H9 (cell line): ENCODE data around the gene DGKD. TPM values are rescaled to one million over a fixed set of nuclear protein-coding genes. Genes with fewer than 3 reads are reported as not detected.

Experiments used
- DNase-seq: peaks from one replicate; pipeline ENCODE4 v3.0.0-alpha.2; 2017
- H2AFZ ChIP-seq: one replicate; pipeline ENCODE4 v1.6.1; 2013; ENCODE audit warnings: mild to moderate bottlenecking, low read length, control low read depth, moderate library complexity
- H2AK5ac ChIP-seq: 2 replicates; pipeline ENCODE4 v1.6.1; 2013; ENCODE audit warnings: low read length, control low read depth, mixed read lengths; ENCODE audit not compliant: insufficient read length
- H2BK120ac ChIP-seq: one replicate; pipeline ENCODE4 v1.6.1; 2013; ENCODE audit warnings: low read depth, mild to moderate bottlenecking, low read length, control low read depth, inconsistent platforms; ENCODE audit not compliant: poor library complexity, severe bottlenecking
- H2BK12ac ChIP-seq: 2 replicates; pipeline ENCODE4 v1.6.1; 2013; ENCODE audit warnings: low read length, control low read depth, mixed read lengths, low read depth; ENCODE audit not compliant: insufficient read length
- H2BK15ac ChIP-seq: 2 replicates; pipeline ENCODE4 v1.6.1; 2013; ENCODE audit warnings: low read depth, low read length, control low read depth
- H2BK20ac ChIP-seq: one replicate; pipeline ENCODE4 v1.6.1; 2013; ENCODE audit warnings: low read depth, mild to moderate bottlenecking, low read length, control low read depth, inconsistent platforms; ENCODE audit not compliant: poor library complexity, severe bottlenecking
- H2BK5ac ChIP-seq: 2 replicates; pipeline ENCODE4 v1.6.1; 2013; ENCODE audit warnings: low read length, control low read depth, mixed read lengths; ENCODE audit not compliant: insufficient read length
- H3K14ac ChIP-seq: 2 replicates; pipeline ENCODE4 v1.6.1; 2013; ENCODE audit warnings: low read length, control low read depth; ENCODE audit not compliant: insufficient read depth
- H3K18ac ChIP-seq: 2 replicates; pipeline ENCODE4 v1.6.1; 2013; ENCODE audit warnings: low read depth, mild to moderate bottlenecking, mixed read lengths, low read length, control low read depth; ENCODE audit not compliant: insufficient read length
- H3K23ac ChIP-seq: 2 replicates; pipeline ENCODE4 v1.6.1; 2013; ENCODE audit warnings: low read length, control low read depth, mixed read lengths, low read depth; ENCODE audit not compliant: insufficient read length
- H3K23me2 ChIP-seq: 2 replicates; pipeline ENCODE4 v1.6.1; 2013; ENCODE audit warnings: low read depth, mild to moderate bottlenecking, mixed read lengths, low read length, control low read depth; ENCODE audit not compliant: insufficient read length, poor library complexity, severe bottlenecking
- H3K27ac ChIP-seq: 2 replicates; pipeline ENCODE4 v1.5.1; 2013; ENCODE audit warnings: low read length, control low read depth, mixed read lengths, low read depth; ENCODE audit not compliant: insufficient read length
- H3K27me3 ChIP-seq: 2 replicates; pipeline ENCODE4 v1.6.1; 2013; ENCODE audit warnings: low read length, control low read depth, inconsistent platforms; ENCODE audit not compliant: insufficient read depth
- H3K4ac ChIP-seq: 2 replicates; pipeline ENCODE4 v1.6.1; 2013; ENCODE audit warnings: low read depth, mild to moderate bottlenecking, control low read depth, inconsistent platforms, low read length, moderate library complexity
- H3K4me1 ChIP-seq: 2 replicates; pipeline ENCODE4 v1.6.1; 2013; ENCODE audit warnings: low read length, control low read depth, inconsistent platforms; ENCODE audit not compliant: insufficient read depth
- H3K4me2 ChIP-seq: 2 replicates; pipeline ENCODE4 v1.6.1; 2013; ENCODE audit warnings: low read length, control low read depth, mixed read lengths; ENCODE audit not compliant: insufficient read length, insufficient read depth
- H3K56ac ChIP-seq: 2 replicates; pipeline ENCODE4 v1.6.1; 2013; ENCODE audit warnings: low read depth, mild to moderate bottlenecking, mixed read lengths, low read length, control low read depth; ENCODE audit not compliant: insufficient read length
- H3K79me1 ChIP-seq: 2 replicates; pipeline ENCODE4 v1.6.1; 2013; ENCODE audit warnings: low read depth, mild to moderate bottlenecking, moderate library complexity, low read length, control low read depth, inconsistent platforms; ENCODE audit not compliant: insufficient read depth, poor library complexity, severe bottlenecking
- H3K79me2 ChIP-seq: 2 replicates; pipeline ENCODE4 v1.6.1; 2013; ENCODE audit warnings: low read length, control low read depth, inconsistent platforms; ENCODE audit not compliant: insufficient read depth
- H3K9ac ChIP-seq: 2 replicates; pipeline ENCODE4 v1.6.1; 2013; ENCODE audit warnings: low read length, control low read depth, mixed read lengths; ENCODE audit not compliant: insufficient read length; ENCODE audit errors: extremely low read depth
- H3K9me3 ChIP-seq: one replicate; pipeline ENCODE4 v1.6.1; 2013; ENCODE audit warnings: low read depth, low read length, inconsistent platforms; ENCODE audit not compliant: control insufficient read depth
- H3T11ph ChIP-seq: one replicate; pipeline ENCODE4 v1.6.1; 2013; ENCODE audit warnings: mild to moderate bottlenecking, low read length, control low read depth, inconsistent platforms
- H4K20me1 ChIP-seq: one replicate; pipeline ENCODE4 v1.6.1; 2013; ENCODE audit not compliant: control insufficient read depth, insufficient read length, insufficient read depth
- H4K5ac ChIP-seq: 2 replicates; pipeline ENCODE4 v1.6.1; 2013; ENCODE audit warnings: low read depth, mild to moderate bottlenecking, mixed read lengths, low read length, control low read depth; ENCODE audit not compliant: insufficient read length
- H4K8ac ChIP-seq: replicated peaks from 2 replicates; pipeline ENCODE4 v1.6.1; 2013; ENCODE audit warnings: low read length, control low read depth, mixed read lengths, low read depth; ENCODE audit not compliant: insufficient read length
- H4K91ac ChIP-seq: 2 replicates; pipeline ENCODE4 v1.6.1; 2013; ENCODE audit warnings: low read depth, mild to moderate bottlenecking, moderate library complexity, mixed read lengths, low read length, control low read depth; ENCODE audit not compliant: insufficient read length
- H3K27ac Mint-ChIP-seq, 3 experiments: 2 replicates in 2 of 3; 3 replicates in 1 of 3; pipeline ENCODE4 v1.8.0; 2020 to 2021; ENCODE audit warnings: mixed read lengths in 3 of 3, mild to moderate bottlenecking in 1 of 3, moderate library complexity in 1 of 3
- H3K27me3 Mint-ChIP-seq: 2 replicates; pipeline ENCODE4 v1.8.0; 2021; ENCODE audit warnings: low read depth, mild to moderate bottlenecking, moderate library complexity, mixed read lengths
- H3K36me3 Mint-ChIP-seq, 3 experiments: 2 replicates in 2 of 3; 3 replicates in 1 of 3; pipeline ENCODE4 v1.8.0; 2020 to 2021; ENCODE audit warnings: low read depth in 3 of 3, mixed read lengths in 3 of 3; ENCODE audit not compliant: insufficient read depth in 1 of 3
- H3K4me1 Mint-ChIP-seq, 2 experiments: 2 replicates each; pipeline ENCODE4 v1.8.0; 2020; ENCODE audit warnings: mixed read lengths in 2 of 2
- H3K4me3 Mint-ChIP-seq, 2 experiments: 2 replicates in 1 of 2; 3 replicates in 1 of 2; pipeline ENCODE4 v1.8.0; 2020 to 2021; ENCODE audit warnings: mild to moderate bottlenecking in 2 of 2, mixed read lengths in 2 of 2, moderate library complexity in 1 of 2
- H3K9me3 Mint-ChIP-seq, 2 experiments: 2 replicates in 1 of 2; 3 replicates in 1 of 2; pipeline ENCODE4 v1.8.0; 2020; ENCODE audit warnings: mild to moderate bottlenecking in 2 of 2, mixed read lengths in 2 of 2, moderate library complexity in 1 of 2
- CTCF ChIP-seq: fragments of 200-600 bp; sonication (generic); conservative IDR thresholded peaks from 3 replicates; pipeline ENCODE4 v1.8.0; 2021; ENCODE audit warnings: antibody characterized with exemption, mild to moderate bottlenecking
- WGBS: extraction: QIAGEN DNeasy Blood & Tissue Kit; methylation state at CpG from one replicate; pipeline ENCODE4 v1.1.7; 2013; ENCODE audit warnings: missing lambda C conversion rate, low lambda C conversion rate, mixed read lengths; ENCODE audit not compliant: insufficient read length; ENCODE audit errors: extremely low coverage; 5-methylcytosine and 5-hydroxymethylcytosine counted together
- total RNA-seq: library from RNA; stranded (reverse); gene quantifications from 2 replicates; pipeline ENCODE4 v1.2.1, GENCODE V29; 2021

DGKD gene
- total RNA-seq, 1 experiment from 2014 or later: 20.7 TPM

GRCh38 chr2:233458826-233459225 is 104.5 kb downstream of the DGKD start:
- Histone ChIP-seq H3K27me3 (no peaks in the 10 kb centered on the region), H3K79me1 (no peaks in the 10 kb centered on the region), H3T11ph (no peak overlapping the region), H3K79me2 (no peaks in the 10 kb centered on the region), H3K4me1 (no peaks in the 10 kb centered on the region), H3K23ac (no peak overlapping the region), H2BK15ac (no peak overlapping the region), H4K5ac (no peak overlapping the region), H2AK5ac (no peak overlapping the region), H3K9me3 (no peaks in the 10 kb centered on the region), H3K9ac (no peak overlapping the region), H2BK20ac (no peak overlapping the region), H3K18ac (no peak overlapping the region), H3K27ac (no peak overlapping the region), H3K4ac (no peak overlapping the region), H4K91ac (no peak overlapping the region), H2BK12ac (no peak overlapping the region), H4K8ac (no peak overlapping the region), H2AFZ (no peak overlapping the region), H3K56ac (no peak overlapping the region), H4K20me1 (no peaks in the 10 kb centered on the region), H3K23me2 (no peaks in the 10 kb centered on the region), H2BK5ac (no peak overlapping the region), H3K4me2 (no peak overlapping the region), H2BK120ac (no peak overlapping the region), H3K14ac (no peak overlapping the region)
- no peaks in the 10 kb centered on the region for H3K27me3 Mint-ChIP-seq
- no peak overlapping the region for H3K27ac Mint-ChIP-seq
- peaks cover 16 to 57% (median 46%) of the 10 kb centered on the region in 3 experiments for H3K36me3 Mint-ChIP-seq
- DNase-seq: no peak
- no peak overlapping the region for H3K4me3 Mint-ChIP-seq
- TF ChIP-seq CTCF: no peak
- no peaks in the 10 kb centered on the region; a peak in 1 of 5 replicates for H3K9me3 Mint-ChIP-seq
- H3K4me1 Mint-ChIP-seq: peaks cover 0 to 2% of the 10 kb centered on the region in 2 experiments; a peak in 1 of 4 replicates
- no CpG with 5 or more reads among the region's 8 CpGs for WGBS
